GM06990 (cell line): Measurements from ENCODE around the gene PDZRN4.

Experiments
- DNase-seq: peaks from one replicate; pipeline ENCODE4 v3.0.0-alpha.2; 2011; ENCODE audit not compliant: insufficient read length; ENCODE audit errors: extremely low read depth
- H3K27me3 ChIP-seq: replicated peaks from 2 replicates; pipeline ENCODE4 v1.6.0; 2011; ENCODE audit warnings: low read length; ENCODE audit not compliant: control insufficient read depth, insufficient read depth
- H3K36me3 ChIP-seq: 2 replicates; pipeline ENCODE4 v1.5.1; 2011; ENCODE audit warnings: low read length; ENCODE audit not compliant: control insufficient read depth, insufficient read depth
- H3K4me3 ChIP-seq: replicated peaks from 2 replicates; pipeline ENCODE4 v1.5.1; 2011; ENCODE audit warnings: low read depth, mild to moderate bottlenecking, control low read depth, low read length
- TF ChIP-seq, protein P1 (sequence below): IDR thresholded peaks from 2 replicates; pipeline ENCODE4 v1.5.1; 2011; ENCODE audit warnings: low read length, control low read depth, mild to moderate bottlenecking, inconsistent platforms; ENCODE audit not compliant: insufficient read depth, poor library complexity, severe bottlenecking

PDZRN4 gene

GRCh38 chr12:41507286-41507685, 319.2 kb downstream of the PDZRN4 start:
- no peak overlapping the region for H3K4me3 ChIP-seq
- TF ChIP-seq, protein P1, sequence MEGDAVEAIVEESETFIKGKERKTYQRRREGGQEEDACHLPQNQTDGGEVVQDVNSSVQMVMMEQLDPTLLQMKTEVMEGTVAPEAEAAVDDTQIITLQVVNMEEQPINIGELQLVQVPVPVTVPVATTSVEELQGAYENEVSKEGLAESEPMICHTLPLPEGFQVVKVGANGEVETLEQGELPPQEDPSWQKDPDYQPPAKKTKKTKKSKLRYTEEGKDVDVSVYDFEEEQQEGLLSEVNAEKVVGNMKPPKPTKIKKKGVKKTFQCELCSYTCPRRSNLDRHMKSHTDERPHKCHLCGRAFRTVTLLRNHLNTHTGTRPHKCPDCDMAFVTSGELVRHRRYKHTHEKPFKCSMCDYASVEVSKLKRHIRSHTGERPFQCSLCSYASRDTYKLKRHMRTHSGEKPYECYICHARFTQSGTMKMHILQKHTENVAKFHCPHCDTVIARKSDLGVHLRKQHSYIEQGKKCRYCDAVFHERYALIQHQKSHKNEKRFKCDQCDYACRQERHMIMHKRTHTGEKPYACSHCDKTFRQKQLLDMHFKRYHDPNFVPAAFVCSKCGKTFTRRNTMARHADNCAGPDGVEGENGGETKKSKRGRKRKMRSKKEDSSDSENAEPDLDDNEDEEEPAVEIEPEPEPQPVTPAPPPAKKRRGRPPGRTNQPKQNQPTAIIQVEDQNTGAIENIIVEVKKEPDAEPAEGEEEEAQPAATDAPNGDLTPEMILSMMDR = no peak
- DNase-seq = no peak
- H3K36me3 ChIP-seq = no peaks in the 10 kb centered on the region
- no peaks in the 10 kb centered on the region for H3K27me3 ChIP-seq

DNA sequence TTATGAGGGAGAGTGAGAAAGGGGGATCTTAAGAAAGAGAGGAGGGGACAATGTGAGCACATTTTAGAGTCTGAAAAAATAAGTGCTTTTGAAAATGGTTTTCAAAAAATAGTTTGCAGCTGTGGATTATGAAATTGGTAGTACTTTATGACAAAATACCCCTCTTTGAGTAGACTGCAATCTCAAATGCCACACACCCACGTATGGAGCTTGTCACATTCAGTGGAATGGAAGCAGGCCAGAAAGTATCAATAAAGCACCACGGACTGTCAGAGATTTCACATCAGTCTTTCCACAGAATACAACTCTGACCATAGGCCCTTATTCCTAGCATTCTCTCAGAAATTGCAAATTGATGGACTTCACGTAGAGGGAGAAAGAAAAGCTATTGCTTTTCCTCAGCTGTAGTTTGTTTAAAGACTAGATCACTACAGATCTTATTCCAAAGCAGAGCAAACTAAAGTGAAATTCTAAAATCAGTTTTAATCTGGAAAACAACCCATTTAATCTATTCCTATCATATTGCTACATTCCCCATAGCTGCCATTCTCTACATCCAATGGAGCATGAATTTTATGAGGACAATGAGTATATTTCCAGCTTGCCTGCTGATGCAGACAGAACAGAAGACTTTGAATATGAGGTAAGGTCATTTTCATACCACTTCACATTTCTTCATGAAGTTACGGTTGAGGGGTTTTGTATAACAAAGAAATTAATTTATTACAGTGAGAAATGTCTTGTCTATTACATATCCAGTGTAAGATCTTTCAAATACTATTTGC, 321.3 kb downstream of the PDZRN4 start:
- DNase-seq = no peak
- H3K27me3 ChIP-seq = no peaks in the 10 kb centered on the region
- H3K36me3 ChIP-seq = no peaks in the 10 kb centered on the region
- no peak overlapping the region for H3K4me3 ChIP-seq
- TF ChIP-seq, protein P1 = no peak

DNA sequence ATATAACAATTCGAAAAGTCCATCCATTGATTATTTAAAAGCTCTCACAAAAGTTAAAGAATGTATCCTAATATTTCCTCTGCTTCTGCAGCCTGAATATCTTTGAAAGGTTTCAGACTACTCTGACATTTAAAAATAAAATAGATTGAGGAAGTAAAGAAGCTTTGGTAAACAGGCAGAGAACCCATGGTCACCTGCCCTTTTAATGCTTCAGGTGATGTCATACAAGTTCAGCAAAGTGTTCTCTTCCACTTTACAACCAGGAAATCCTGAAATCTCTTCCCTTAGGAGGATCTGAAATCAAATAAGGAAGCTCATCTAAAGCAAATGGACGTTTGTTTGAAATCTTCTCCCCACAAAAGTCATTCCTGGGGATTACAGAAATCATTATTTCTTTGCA, 322.4 kb downstream of the PDZRN4 start:
- Histone ChIP-seq H3K36me3 (no peaks in the 10 kb centered on the region), H3K4me3 (no peak overlapping the region), H3K27me3 (no peaks in the 10 kb centered on the region)
- TF ChIP-seq, protein P1 = no peak
- no peak for DNase-seq

- TF ChIP-seq, protein P1 = no peak
- no peak for DNase-seq
These were observed 323.1 kb downstream of the PDZRN4 start for GRCh38 chr12:41511247-41511646.

GRCh38 chr12:41512497-41512896, 324.4 kb downstream of the PDZRN4 start:
- no peak for DNase-seq
- TF ChIP-seq, protein P1 = no peak
- Histone ChIP-seq H3K4me3 (no peak overlapping the region), H3K27me3 (no peaks in the 10 kb centered on the region), H3K36me3 (no peaks in the 10 kb centered on the region)

More at GRCh38 chr12:41511247-41511646, 323.1 kb downstream of the PDZRN4 start:
- Histone ChIP-seq H3K27me3 (no peaks in the 10 kb centered on the region), H3K4me3 (no peak overlapping the region), H3K36me3 (no peaks in the 10 kb centered on the region)
